Measurements from ENCODE around the gene PTPN9. TPM values are rescaled to one million over a fixed set of nuclear protein-coding genes. Genes with fewer than 3 reads are reported as not detected.

PTPN9 gene
- total and polyA plus RNA-seq, 12 donors: 5.9 to 28.5 (median 19.3) TPM

- Histone ChIP-seq H3K36me3 (replicated peaks in 1 of 2) (peaks cover 0 to 21% of the 10 kb centered on the region in 2 donors), H3K27me3 (no peaks in the 10 kb centered on the region), H3K9me3 (replicated peaks in 1 of 3) (no peaks in the 10 kb centered on the region), H3K27ac (no peak overlapping the region), H3K4me1 (replicated peaks in 1 of 2) (no peaks in the 10 kb centered on the region), H3K4me3 (no peak overlapping the region)
- DNase-seq: no peak
- intact Hi-C loops (cut with DNase I): no loop called here
- 88 to 100% (median 96%) methylated on average over 1 of the region's 1 CpG for WGBS, 4 donors
- no peak for TF ChIP-seq POLR2A (IDR thresholded peaks at IDR 0.05)
- no peak for TF ChIP-seq CTCF (IDR thresholded peaks at IDR 0.05)
Measured at GRCh38 chr15:75416584-75416983, 162.5 kb downstream of the PTPN9 start.

Small RNA genes within 50 kb of the gene (small RNA-seq; reads per million reads assigned to genes)
- 0 reads per million in 2 donors for gene AC105036.1
- 0 reads per million in 2 donors for gene AC105036.2

Other genes with a start within 250 kb of the PTPN9 start
- 100 to 1,000 TPM in 6 of 9 donors, 10 to 100 TPM in 3; 91.1 to 153 (median 110) TPM for gene COMMD4, start 243.3 kb downstream of the PTPN9 start, total RNA-seq
- gene COMMD4, start 243.3 kb downstream of the PTPN9 start, polyA plus RNA-seq: 100 to 1,000 TPM in 2 of 3 donors, 10 to 100 TPM in 1; 35.9 to 254 (median 210) TPM
- 100 to 1,000 TPM in 2 of 9 donors, 10 to 100 TPM in 7; 11.7 to 123 (median 56.8) TPM for gene NEIL1, start 232.3 kb downstream of the PTPN9 start, total RNA-seq
- gene NEIL1, start 232.3 kb downstream of the PTPN9 start, polyA plus RNA-seq: 100 to 1,000 TPM in 2 of 3 donors, 1 to 10 TPM in 1; 6.3 to 208 (median 142) TPM
- 100 to 1,000 TPM; 107 to 353 (median 216) TPM for gene MAN2C1, start 210.7 kb downstream of the PTPN9 start, total RNA-seq
- gene MAN2C1, start 210.7 kb downstream of the PTPN9 start, polyA plus RNA-seq: 1,000 to 10,000 TPM in 1 of 3 donors, 100 to 1,000 TPM in 1, 10 to 100 TPM in 1; 46.8 to 1,091 (median 874) TPM
- 10 to 100 TPM; 26.1 to 72.7 (median 33.2) TPM for gene SIN3A, start 127.6 kb downstream of the PTPN9 start, total RNA-seq
- 10 to 100 TPM; 11.1 to 22.3 (median 12.8) TPM for gene SIN3A, start 127.6 kb downstream of the PTPN9 start, polyA plus RNA-seq
- 10 to 100 TPM; 18.5 to 40.8 (median 25.5) TPM for gene SNUPN, start 46.4 kb upstream of the PTPN9 start, total RNA-seq
- gene SNUPN, start 46.4 kb upstream of the PTPN9 start, polyA plus RNA-seq: 10 to 100 TPM; 13.5 to 21.8 (median 16.7) TPM
- gene IMP3, start 60.9 kb upstream of the PTPN9 start, total RNA-seq: 100 to 1,000 TPM in 5 of 9 donors, 10 to 100 TPM in 4; 74.9 to 161 (median 125) TPM
- gene IMP3, start 60.9 kb upstream of the PTPN9 start, polyA plus RNA-seq: 10 to 100 TPM; 49.8 to 74.8 (median 64.0) TPM
- 10 to 100 TPM; 10.1 to 41.4 (median 24.2) TPM for gene SNX33, start 68.6 kb upstream of the PTPN9 start, total RNA-seq
- 10 to 100 TPM; 12.1 to 18.3 (median 12.9) TPM for gene SNX33, start 68.6 kb upstream of the PTPN9 start, polyA plus RNA-seq
- gene CSPG4, start 133.5 kb upstream of the PTPN9 start, total RNA-seq: 1 to 10 TPM; 1.3 to 6.3 (median 2.7) TPM
- gene CSPG4, start 133.5 kb upstream of the PTPN9 start, polyA plus RNA-seq: 1 to 10 TPM in 2 of 3 donors, under 1 TPM in 1; 0.55 to 6.6 (median 4.3) TPM